ENCODE data around the gene STIM2. TPM values are rescaled to one million over a fixed set of nuclear protein-coding genes. Genes with fewer than 3 reads are reported as not detected.

The STIM2 gene
- total RNA-seq, 4 donors from 2014 or later: 17.2 to 71.4 (median 20.7) TPM

- TF ChIP-seq POLR2AphosphoS5 (IDR thresholded peaks at IDR 0.05) (no peak), EP300 (IDR thresholded peaks at IDR 0.05; ENCODE audit: low read depth) (no peak), POLR2A (IDR thresholded peaks at IDR 0.05) (no peak), CTCF (IDR thresholded peaks at IDR 0.05) (no peak)
- H3K27me3 ChIP-seq: no peaks in the 10 kb centered on the region
- no peaks in the 10 kb centered on the region for H3K9me3 ChIP-seq
- 56 to 82% methylated on average over 5 of the region's 5 CpGs for WGBS, 2 donors (ENCODE audit: low coverage in 1 of 2)
- no peaks in the 10 kb centered on the region for H3K36me3 ChIP-seq
- intact Hi-C loops (cut with DNase I; ENCODE audit: low total_unique reads): no loop called here
- no peak for DNase-seq
- H3K27ac ChIP-seq: peak overlapping the region in 1 of 4 donors; percentile 20
- in situ Hi-C loops (cut with MboI; ENCODE audit: low pct_ligation_motif_present in 1 of 4, low pct_unique_long_range_greater_than_20kb in 1 of 4, low sequenced_read_pairs in 3 of 4): loop anchor here in 1 of 4 donors (10.0 kb wide), 1 partner anchor 141 kb away; no protein-coding TSS in a partner anchor
- H3K4me1 ChIP-seq: peaks cover 3 to 70% (median 26%) of the 10 kb centered on the region in 4 donors
- H3K4me3 ChIP-seq: no peak overlapping the region
These were observed 2.9 kb downstream of the STIM2 start for GRCh38 chr4:26863512-26863911.

GRCh38 chr4:26864899-26865298 is 4.3 kb downstream of the STIM2 start:
- in situ Hi-C loops (cut with MboI; ENCODE audit: low pct_ligation_motif_present in 1 of 4, low pct_unique_long_range_greater_than_20kb in 1 of 4, low sequenced_read_pairs in 3 of 4): loop anchor here in 1 of 4 donors (10.0 kb wide), 1 partner anchor 140 kb away; no protein-coding TSS in a partner anchor
- Histone ChIP-seq H3K9me3 (no peaks in the 10 kb centered on the region), H3K4me3 (no peak overlapping the region), H3K4me1 (peaks cover 0 to 57% (median 12%) of the 10 kb centered on the region in 4 donors), H3K27ac (peak overlapping the region in 2 of 4 donors; percentile 8 to 29), H3K36me3 (no peaks in the 10 kb centered on the region), H3K27me3 (no peaks in the 10 kb centered on the region)
- no peak for TF ChIP-seq POLR2A (IDR thresholded peaks at IDR 0.05)
- no peak for DNase-seq
- intact Hi-C loops (cut with DNase I; ENCODE audit: low total_unique reads): no loop called here
- WGBS, 2 donors (ENCODE audit: low coverage in 1 of 2): 38 to 45% methylated on average over 3 of the region's 3 CpGs

GRCh38 chr4:26866203-26866602 is 5.6 kb downstream of the STIM2 start:
- in situ Hi-C loops (cut with MboI; ENCODE audit: low pct_ligation_motif_present in 1 of 4, low pct_unique_long_range_greater_than_20kb in 1 of 4, low sequenced_read_pairs in 3 of 4) (loop anchor here in 1 of 4 donors (10.0 kb wide), 1 partner anchor 139 kb away; no protein-coding TSS in a partner anchor), intact Hi-C loops (cut with DNase I; ENCODE audit: low total_unique reads) (no loop called here)
- H3K36me3 ChIP-seq: no peaks in the 10 kb centered on the region
- H3K27me3 ChIP-seq: no peaks in the 10 kb centered on the region
- H3K4me1 ChIP-seq: peaks cover 0 to 55% (median 10%) of the 10 kb centered on the region in 4 donors
- H3K9me3 ChIP-seq: no peaks in the 10 kb centered on the region
- H3K27ac ChIP-seq: no peak overlapping the region
- no peak for DNase-seq
- WGBS, 2 donors (ENCODE audit: low coverage in 1 of 2): 82 to 86% methylated on average over 1 of the region's 1 CpG
- no peak for TF ChIP-seq CTCF (IDR thresholded peaks at IDR 0.05)
- TF ChIP-seq EP300 (IDR thresholded peaks at IDR 0.05; ENCODE audit: low read depth): no peak
- no peak overlapping the region for H3K4me3 ChIP-seq

- TF ChIP-seq EP300 (IDR thresholded peaks at IDR 0.05; ENCODE audit: low read depth) (no peak), CTCF (IDR thresholded peaks at IDR 0.05) (no peak), POLR2AphosphoS5 (IDR thresholded peaks at IDR 0.05) (no peak)
- intact Hi-C loops (cut with DNase I; ENCODE audit: low total_unique reads) (no loop called here), in situ Hi-C loops (cut with MboI; ENCODE audit: low pct_ligation_motif_present in 1 of 4, low pct_unique_long_range_greater_than_20kb in 1 of 4, low sequenced_read_pairs in 3 of 4) (loop anchor here in 1 of 4 donors (10.0 kb wide), 1 partner anchor 138 kb away; no protein-coding TSS in a partner anchor)
- Histone ChIP-seq H3K4me1 (peaks cover 0 to 55% (median 10%) of the 10 kb centered on the region in 4 donors), H3K9me3 (no peaks in the 10 kb centered on the region), H3K27me3 (no peaks in the 10 kb centered on the region), H3K36me3 (no peaks in the 10 kb centered on the region), H3K4me3 (no peak overlapping the region), H3K27ac (no peak overlapping the region)
- 84% methylated on average over 2 of the region's 2 CpGs for WGBS, 2 donors (ENCODE audit: low coverage in 1 of 2)
- DNase-seq: no peak
These were observed 6.1 kb downstream of the STIM2 start for GRCh38 chr4:26866781-26867180.

Data from transverse colon (tissue), 4 donors.